Mesenchymal stem cell (in vitro differentiated cells and primary cell): ENCODE results near the gene PLEKHD1.
"Not testable (repeated sequence)": the region's sequence is repeated elsewhere in the genome, so short reads cannot be mapped to it uniquely, and the experiment has no call there.

ENCODE experiments used
- DNase-seq: peaks from one replicate; pipeline ENCODE4 v3.0.0-alpha.2; 2013
- H2AFZ ChIP-seq: one replicate; pipeline ENCODE4 v1.6.1; 2013; ENCODE audit warnings: low read depth, mild to moderate bottlenecking, control low read depth, inconsistent platforms, low read length, moderate library complexity
- H2AK5ac ChIP-seq: 2 replicates; pipeline ENCODE4 v1.6.1; 2013; ENCODE audit warnings: low read length, moderate library complexity, mild to moderate bottlenecking, inconsistent platforms; ENCODE audit not compliant: severe bottlenecking
- H2BK120ac ChIP-seq: one replicate; pipeline ENCODE4 v1.6.1; 2013; ENCODE audit warnings: low read depth, mild to moderate bottlenecking, inconsistent platforms, low read length, moderate library complexity
- H2BK12ac ChIP-seq, 2 experiments: one replicate each; pipeline ENCODE4 v1.6.1; 2013; ENCODE audit warnings: inconsistent platforms in 2 of 2, low read length in 2 of 2, mild to moderate bottlenecking in 2 of 2, moderate library complexity in 2 of 2, control low read depth in 1 of 2
- H2BK15ac ChIP-seq: one replicate; pipeline ENCODE4 v1.6.1; 2013; ENCODE audit warnings: mild to moderate bottlenecking, low read depth, inconsistent platforms; ENCODE audit not compliant: poor library complexity, severe bottlenecking
- H2BK5ac ChIP-seq: 2 replicates; pipeline ENCODE4 v1.6.1; 2013; ENCODE audit warnings: low read depth, mild to moderate bottlenecking, low read length, control low read depth, inconsistent platforms; ENCODE audit not compliant: poor library complexity, severe bottlenecking
- H3K14ac ChIP-seq, 2 experiments: one replicate each; pipeline ENCODE4 v1.6.1; 2013; ENCODE audit warnings: inconsistent platforms in 2 of 2, low read length in 2 of 2, control low read depth in 1 of 2, mild to moderate bottlenecking in 1 of 2, moderate library complexity in 1 of 2
- H3K18ac ChIP-seq, 2 experiments: one replicate each; pipeline ENCODE4 v1.6.1; 2013; ENCODE audit warnings: inconsistent platforms in 2 of 2, low read length in 2 of 2, control low read depth in 1 of 2, low read depth in 1 of 2, mild to moderate bottlenecking in 1 of 2
- H3K23ac ChIP-seq, 2 experiments: one replicate each; pipeline ENCODE4 v1.6.1; 2013; ENCODE audit warnings: inconsistent platforms in 2 of 2, low read length in 2 of 2, mild to moderate bottlenecking in 2 of 2, moderate library complexity in 2 of 2, control low read depth in 1 of 2
- H3K27ac ChIP-seq: 2 replicates; pipeline ENCODE4 v1.5.1; 2013; ENCODE audit warnings: mild to moderate bottlenecking, moderate library complexity, low read length, control low read depth, inconsistent platforms; ENCODE audit not compliant: poor library complexity, severe bottlenecking
- H3K27me3 ChIP-seq, 2 experiments: 2 replicates each; pipeline versions ENCODE4 v1.6.1 to v1.7.0; 2013; ENCODE audit warnings: low read length in 2 of 2, mild to moderate bottlenecking in 2 of 2, moderate library complexity in 2 of 2, control low read depth in 1 of 2, inconsistent platforms in 1 of 2; ENCODE audit not compliant: control insufficient read depth in 1 of 2, insufficient read depth in 1 of 2
- H3K36me3 ChIP-seq, 2 experiments: 2 replicates each; pipeline versions ENCODE4 v1.6.1 to v1.7.0; 2013; ENCODE audit warnings: low read length in 2 of 2, control low read depth in 1 of 2, inconsistent platforms in 1 of 2, low read depth in 1 of 2, mild to moderate bottlenecking in 1 of 2; ENCODE audit not compliant: insufficient read depth in 2 of 2, control insufficient read depth in 1 of 2
- H3K4ac ChIP-seq, 2 experiments: one replicate each; pipeline ENCODE4 v1.6.1; 2013; ENCODE audit warnings: inconsistent platforms in 2 of 2, low read length in 2 of 2, mild to moderate bottlenecking in 2 of 2, moderate library complexity in 2 of 2, control low read depth in 1 of 2, low read depth in 1 of 2
- H3K4me1 ChIP-seq: 2 replicates; pipeline ENCODE4 v1.6.1; 2013; ENCODE audit warnings: low read depth, low read length, control low read depth; ENCODE audit not compliant: control insufficient read depth, insufficient read depth
- H3K4me2 ChIP-seq: 2 replicates; pipeline ENCODE4 v1.6.1; 2013; ENCODE audit warnings: low read length, mild to moderate bottlenecking, inconsistent platforms; ENCODE audit not compliant: poor library complexity, severe bottlenecking
- H3K4me3 ChIP-seq, 2 experiments: 2 replicates each; pipeline versions ENCODE4 v1.5.1 to v1.7.0; 2013; ENCODE audit warnings: low read length in 2 of 2, mild to moderate bottlenecking in 2 of 2, control low read depth in 1 of 2, low read depth in 1 of 2; ENCODE audit not compliant: insufficient read depth in 1 of 2
- H3K79me1 ChIP-seq: replicated peaks from 2 replicates; pipeline ENCODE4 v1.6.1; 2013; ENCODE audit warnings: mild to moderate bottlenecking, control low read depth, low read length, inconsistent platforms; ENCODE audit not compliant: poor library complexity, severe bottlenecking
- H3K9ac ChIP-seq: 2 replicates; pipeline ENCODE4 v1.7.0; 2013; ENCODE audit warnings: mild to moderate bottlenecking, low read length, moderate library complexity
- H3K9me3 ChIP-seq: 2 replicates; pipeline ENCODE4 v1.7.0; 2013; ENCODE audit warnings: mild to moderate bottlenecking, low read length; ENCODE audit not compliant: control insufficient read depth
- H4K8ac ChIP-seq: one replicate; pipeline ENCODE4 v1.6.1; 2013; ENCODE audit warnings: inconsistent platforms, mild to moderate bottlenecking, low read length, moderate library complexity
- H4K91ac ChIP-seq: one replicate; pipeline ENCODE4 v1.6.1; 2013; ENCODE audit warnings: mild to moderate bottlenecking, low read length, inconsistent platforms
- WGBS: methylation state at CpG from one replicate; pipeline ENCODE4 v1.1.7; 2013; ENCODE audit warnings: mixed read lengths; 5-methylcytosine and 5-hydroxymethylcytosine counted together

Gene PLEKHD1

GRCh38 chr14:69495341-69495921 lies 10.9 kb downstream of the PLEKHD1 start:
- 94% methylated on average over 5 of the region's 5 CpGs for WGBS
- no peak overlapping the region for H2AK5ac ChIP-seq
- H3K36me3 ChIP-seq: no peaks in the 10 kb centered on the region
- no peak overlapping the region for H2BK120ac ChIP-seq
- H4K91ac ChIP-seq: no peak overlapping the region
- no peak overlapping the region for H3K14ac ChIP-seq
- H2AFZ ChIP-seq: no peak overlapping the region
- no peak overlapping the region for H3K18ac ChIP-seq
- H3K4me3 ChIP-seq: no peak overlapping the region
- no peak overlapping the region for H2BK15ac ChIP-seq
- H3K27ac ChIP-seq: no peak overlapping the region
- H3K27me3 ChIP-seq: peaks cover 53 to 60% of the 10 kb centered on the region in 2 experiments
- no peak overlapping the region for H4K8ac ChIP-seq
- H2BK12ac ChIP-seq: no peak overlapping the region
- no peak overlapping the region for H2BK5ac ChIP-seq
- H3K4me1 ChIP-seq: peaks cover 2% of the 10 kb centered on the region
- DNase-seq: no peak
- no peaks in the 10 kb centered on the region for H3K9me3 ChIP-seq
- H3K4ac ChIP-seq: no peak overlapping the region
- H3K79me1 ChIP-seq: no peaks in the 10 kb centered on the region
- H3K9ac ChIP-seq: no peak overlapping the region
- H3K4me2 ChIP-seq: no peak overlapping the region
- H3K23ac ChIP-seq: no peak overlapping the region

- not testable (repeated sequence) for DNase-seq, H4K8ac ChIP-seq, H2BK12ac ChIP-seq, H3K18ac ChIP-seq, H3K9ac ChIP-seq, H3K4me3 ChIP-seq, H2AK5ac ChIP-seq, H3K4me1 ChIP-seq, H2BK120ac ChIP-seq, H3K4ac ChIP-seq, H2AFZ ChIP-seq, H3K36me3 ChIP-seq, H3K23ac ChIP-seq, H3K79me1 ChIP-seq, H3K9me3 ChIP-seq, H3K4me2 ChIP-seq, H2BK5ac ChIP-seq, H2BK15ac ChIP-seq, H4K91ac ChIP-seq, H3K14ac ChIP-seq, H3K27ac ChIP-seq
- WGBS: 96% methylated on average over 4 of the region's 4 CpGs
- H3K27me3 ChIP-seq: peaks cover 61 to 65% of the 10 kb centered on the region in 2 experiments
These were observed 13.3 kb downstream of the PLEKHD1 start for GRCh38 chr14:69497866-69498265.

GRCh38 chr14:69498286-69498685 lies 13.8 kb downstream of the PLEKHD1 start:
- H3K36me3 ChIP-seq, H3K18ac ChIP-seq, H3K79me1 ChIP-seq, H2BK120ac ChIP-seq, H3K4ac ChIP-seq, H2BK12ac ChIP-seq, H3K4me2 ChIP-seq, H3K4me3 ChIP-seq, H4K91ac ChIP-seq, H2BK15ac ChIP-seq, H2AFZ ChIP-seq, H3K23ac ChIP-seq, H3K27ac ChIP-seq, H3K9ac ChIP-seq, H2AK5ac ChIP-seq, H2BK5ac ChIP-seq, DNase-seq, H4K8ac ChIP-seq, H3K4me1 ChIP-seq, H3K14ac ChIP-seq, H3K9me3 ChIP-seq: not testable (repeated sequence)
- peaks cover 60 to 67% of the 10 kb centered on the region in 2 experiments for H3K27me3 ChIP-seq
- 84% methylated on average over 4 of the region's 4 CpGs for WGBS

GRCh38 chr14:69499436-69499835 lies 14.9 kb downstream of the PLEKHD1 start:
- Histone ChIP-seq H2BK5ac (no peak overlapping the region), H3K36me3 (no peaks in the 10 kb centered on the region), H3K27ac (no peak overlapping the region), H4K91ac (no peak overlapping the region), H3K18ac (no peak overlapping the region), H3K27me3 (peaks cover 51 to 60% of the 10 kb centered on the region in 2 experiments), H3K4me1 (peaks cover 3% of the 10 kb centered on the region), H3K23ac (no peak overlapping the region), H3K79me1 (no peaks in the 10 kb centered on the region), H3K9me3 (no peaks in the 10 kb centered on the region), H3K14ac (no peak overlapping the region), H2AK5ac (no peak overlapping the region), H3K4me3 (no peak overlapping the region), H4K8ac (no peak overlapping the region), H2BK120ac (no peak overlapping the region), H2AFZ (no peak overlapping the region), H3K4me2 (no peak overlapping the region), H3K4ac (no peak overlapping the region), H3K9ac (no peak overlapping the region), H2BK12ac (no peak overlapping the region), H2BK15ac (no peak overlapping the region)
- DNase-seq: no peak
- WGBS: 82% methylated on average over 4 of the region's 5 CpGs
